HepG2 (cell line): ENCODE measurements around the gene ATP6V0D1. TPM values are rescaled to one million over a fixed set of nuclear protein-coding genes. Genes with fewer than 3 reads are reported as not detected.
A peak's percentile ranks its signal among the peaks of the same experiment; 100 is the strongest.

ENCODE experiments used
- BRF2 ChIP-seq: sonication (generic); formaldehyde crosslinking; IDR thresholded peaks from 2 replicates; pipeline ENCODE4 v1.8.1; 2022; ENCODE audit warnings: mild to moderate bottlenecking, missing genetic modification reagents
- CBX5 ChIP-seq: sonication (generic); formaldehyde crosslinking; IDR thresholded peaks from 2 replicates; pipeline ENCODE4 v1.4.0; 2020; ENCODE audit warnings: missing genetic modification reagents, borderline replicate concordance
- HNF4A ChIP-seq: sonication (generic); formaldehyde crosslinking; IDR thresholded peaks from 2 replicates; pipeline ENCODE4 v1.4.0; 2020; ENCODE audit warnings: missing genetic modification reagents
- HNRNPL ChIP-seq: fragments of 200-400 bp; formaldehyde crosslinking; IDR thresholded peaks from 2 replicates; pipeline ENCODE4 v1.6.1; 2017; ENCODE audit warnings: mild to moderate bottlenecking, low read depth, low read length
- NR2F6 ChIP-seq, 2 experiments: IDR thresholded peaks; 2 replicates each; pipeline ENCODE4 v1.6.1; 2016; ENCODE audit warnings: antibody characterized with exemption in 1 of 2, mild to moderate bottlenecking in 1 of 2
- TFDP2 ChIP-seq: sonication (generic); formaldehyde crosslinking; IDR thresholded peaks from 2 replicates; pipeline ENCODE4 v1.4.0; 2020; ENCODE audit warnings: missing genetic modification reagents
- TRIM22 ChIP-seq: fragments of 450-650 bp; IDR thresholded peaks from 2 replicates; pipeline ENCODE4 v1.6.1; 2017
- UBTF ChIP-seq: sonication (generic); formaldehyde crosslinking; IDR thresholded peaks from 2 replicates; pipeline ENCODE4 v1.4.0; 2020; ENCODE audit warnings: mild to moderate bottlenecking, missing genetic modification reagents
- ZNF414 ChIP-seq: sonication (generic); formaldehyde crosslinking; IDR thresholded peaks from 2 replicates; pipeline ENCODE4 v1.5.0; 2020; ENCODE audit warnings: missing genetic modification reagents
- ZNF672 ChIP-seq: sonication (generic); formaldehyde crosslinking; IDR thresholded peaks from 2 replicates; pipeline ENCODE4 v1.8.1; 2022; ENCODE audit warnings: missing genetic modification reagents
- ZNF687 ChIP-seq: sonication (generic); formaldehyde crosslinking; IDR thresholded peaks from 2 replicates; pipeline ENCODE4 v1.5.1; 2020; ENCODE audit warnings: mild to moderate bottlenecking, missing genetic modification reagents, moderate library complexity
- ZNF770 ChIP-seq: sonication (generic); formaldehyde crosslinking; IDR thresholded peaks from 2 replicates; pipeline ENCODE4 v1.5.0; 2020; ENCODE audit warnings: mild to moderate bottlenecking, missing genetic modification reagents
- ZNF773 ChIP-seq: sonication (generic); formaldehyde crosslinking; IDR thresholded peaks from 2 replicates; pipeline ENCODE4 v1.4.0; 2020; ENCODE audit warnings: missing genetic modification reagents, borderline replicate concordance
- polyA plus RNA-seq, 8 experiments: library from polyadenylated mRNA; depleted of rRNA in 3 of 8; stranded (reverse) in 7 of 8; unstranded in 1 of 8; fragments of >200 nt; fragmentation: Illumina TruSeq in 4 of 8; extraction: Trizol in 4 of 8; gene quantifications; 2 replicates each; pipeline versions ENCODE4 v1.2.1 to v1.2.3, GENCODE V29; 2011 to 2016; ENCODE audit warnings: low read depth in 4 of 8, missing spikeins in 1 of 8, mixed read lengths in 1 of 8; ENCODE audit not compliant: insufficient read depth in 1 of 8
- total RNA-seq, 5 experiments: library from RNA; depleted of rRNA; stranded (reverse); fragments of >200 nt; fragmentation: Illumina TruSeq; extraction: Trizol; gene quantifications; 2 replicates each; pipeline ENCODE4 v1.2.3, GENCODE V29; 2016; ENCODE audit warnings: low read depth in 1 of 5

Gene ATP6V0D1
- total and polyA plus RNA-seq, 2 of the 13 experiments (the other 11 are each of a cell fraction or from before 2014, with no cell fraction given) = 51.1 to 61.3 TPM

- peak; percentile 94 for TF ChIP-seq ZNF687 (CRISPR knock-in tag)
- 0 out of 2 replicates have a peak, but pooled peaks have one; percentile 81 for TF ChIP-seq ZNF414 (CRISPR knock-in tag)
- no peak for TF ChIP-seq CBX5
- no peak for TF ChIP-seq ZNF770 (CRISPR knock-in tag)
- TF ChIP-seq HNRNPL = peak; percentile 79; the same call in 1 of the 2 replicates
- peak; percentile 62 for TF ChIP-seq UBTF
- peak; percentile 73 for TF ChIP-seq TFDP2 (CRISPR knock-in tag)
- 0 out of 2 replicates have a peak, but pooled peaks have one; percentile 20 for TF ChIP-seq ZNF773 (CRISPR knock-in tag)
- no peak for TF ChIP-seq TRIM22
- peak; percentile 94 for TF ChIP-seq HNF4A (CRISPR knock-in tag)
- no peak for TF ChIP-seq BRF2 (CRISPR knock-in tag)
- no peak for TF ChIP-seq ZNF672 (CRISPR knock-in tag)
- TF ChIP-seq NR2F6 (IDR thresholded peaks at IDR 0.05) = peak; percentile 75
- peak; percentile 84 for TF ChIP-seq NR2F6 (CRISPR knock-in tag; IDR thresholded peaks at IDR 0.05)
These were observed 34.7 kb downstream of the ATP6V0D1 start (continued) for GRCh38 chr16:67445913-67446907.
